Right lung (tissue), 5 donors: ENCODE data around the gene HSP90AB1. TPM values are rescaled to one million over a fixed set of nuclear protein-coding genes. Genes with fewer than 3 reads are reported as not detected.

Experiments
- DNase-seq, 2 donors: peaks; one replicate each; pipeline ENCODE4 v3.0.0-alpha.2; 2013
- polyA plus RNA-seq, 5 donors: library from polyadenylated mRNA; unstranded; fragments of 120-200 nt; gene quantifications; one replicate each; pipeline versions ENCODE4 v1.2.1 to v1.2.3, GENCODE V29; 2013; ENCODE audit warnings: inconsistent platforms in 1 of 5, low replicate concordance in 1 of 5; ENCODE audit not compliant: insufficient read length in 5 of 5, insufficient read depth in 1 of 5

HSP90AB1 gene
- polyA plus RNA-seq, 5 donors: 1,058 to 1,493 (median 1,212) TPM

DNA sequence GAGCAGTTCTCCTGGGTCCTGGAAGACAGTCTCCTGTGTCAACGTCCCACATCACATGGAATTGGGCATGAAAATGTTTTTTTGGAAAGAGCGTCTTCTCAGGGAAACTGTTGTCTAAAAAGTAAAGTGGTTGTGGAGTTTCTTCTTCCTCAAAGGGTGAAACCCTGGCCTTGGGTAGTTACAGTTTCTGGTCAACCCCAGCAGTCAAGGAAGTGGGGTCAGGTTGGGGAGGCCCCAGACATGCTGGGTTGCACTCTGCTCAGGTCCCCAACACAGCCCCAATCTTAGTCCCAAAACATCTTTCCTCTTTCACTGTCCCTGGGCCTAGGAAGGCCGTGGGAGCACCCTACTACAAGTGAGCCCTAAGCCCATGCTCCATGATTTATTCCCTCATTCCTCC lies 19.4 kb downstream of the HSP90AB1 start:
- DNase-seq: no peak

DNA sequence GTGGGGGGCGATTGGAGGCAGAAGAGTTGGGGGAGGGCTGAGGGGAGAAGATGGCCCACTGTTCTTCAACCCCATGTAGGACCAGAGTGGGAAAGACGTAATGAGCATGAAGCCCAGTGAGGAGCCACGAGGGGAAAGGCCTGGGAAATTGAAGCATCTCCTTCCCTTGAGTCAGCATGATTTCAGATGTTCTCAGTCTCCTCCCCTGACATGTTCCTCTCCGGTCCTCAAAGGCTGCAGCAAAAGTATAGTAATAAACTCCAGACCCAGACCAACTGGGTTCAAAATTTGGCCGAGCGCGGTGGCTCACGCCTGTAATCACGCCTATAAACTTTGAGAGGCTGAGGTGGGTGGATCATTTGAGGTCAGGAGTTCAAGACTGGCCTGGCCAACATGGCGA lies 20.4 kb downstream of the HSP90AB1 start:
- DNase-seq: no peak

DNA sequence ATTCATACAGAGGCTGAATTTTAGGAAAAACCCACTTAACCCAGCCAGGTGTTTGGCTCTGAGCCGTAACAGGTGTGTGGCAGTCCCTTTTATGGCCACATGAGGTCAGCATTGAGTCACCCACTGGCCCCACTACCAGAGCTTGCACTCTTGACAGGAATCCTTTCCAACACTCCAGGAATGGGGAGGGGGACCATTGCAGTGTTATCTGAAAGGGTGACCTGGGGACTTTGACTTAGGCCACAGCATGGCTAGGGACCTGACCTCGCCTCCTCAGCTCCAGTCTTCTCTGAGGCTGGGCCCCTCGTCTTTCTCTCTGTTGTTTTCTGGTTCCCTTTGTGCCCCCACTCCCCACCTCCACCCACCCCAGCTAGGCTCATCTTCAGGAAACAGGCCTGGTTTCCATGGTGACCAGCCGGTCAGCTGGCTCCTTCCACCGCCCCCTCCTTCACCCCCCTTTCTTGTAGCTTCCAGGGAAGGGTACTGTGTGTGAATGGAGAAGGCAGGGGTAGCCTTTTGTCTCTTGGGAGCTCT lies 21.3 kb downstream of the HSP90AB1 start:
- DNase-seq: no peak

DNA sequence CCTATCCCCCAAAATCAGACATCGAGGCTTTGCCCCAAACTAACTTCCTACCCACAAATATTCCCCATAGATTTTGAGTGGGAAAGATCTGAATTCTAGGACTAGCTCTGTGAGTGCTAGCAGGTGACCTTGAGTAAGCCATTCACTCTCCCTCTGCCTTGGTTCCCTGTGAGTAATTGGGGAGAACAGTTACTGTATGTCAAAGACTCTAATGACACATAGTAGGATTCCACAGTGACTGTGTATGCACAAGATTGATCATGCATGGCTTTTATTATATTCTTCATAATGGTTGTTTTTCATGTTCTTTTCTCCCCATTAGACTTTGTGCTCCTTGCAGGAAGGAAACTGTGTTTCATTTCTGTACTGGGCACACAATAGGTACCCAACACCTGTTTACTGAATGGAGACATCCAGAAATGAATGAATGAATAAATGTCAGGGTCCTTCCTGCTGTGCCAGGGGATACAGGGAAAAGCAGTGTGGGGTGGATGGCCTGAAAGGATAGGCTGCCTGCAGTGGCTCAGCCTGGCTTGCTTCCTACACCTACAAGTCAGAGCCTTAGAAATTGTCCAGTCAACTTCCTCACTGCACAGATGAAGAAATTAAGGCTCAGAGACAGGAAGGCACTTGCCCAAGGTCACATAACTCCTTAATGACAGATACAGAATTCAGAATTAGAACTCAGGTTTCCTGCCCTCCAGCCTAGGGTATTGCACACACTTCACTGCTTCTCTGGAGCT lies 22.4 kb downstream of the HSP90AB1 start:
- DNase-seq: no peak

DNA sequence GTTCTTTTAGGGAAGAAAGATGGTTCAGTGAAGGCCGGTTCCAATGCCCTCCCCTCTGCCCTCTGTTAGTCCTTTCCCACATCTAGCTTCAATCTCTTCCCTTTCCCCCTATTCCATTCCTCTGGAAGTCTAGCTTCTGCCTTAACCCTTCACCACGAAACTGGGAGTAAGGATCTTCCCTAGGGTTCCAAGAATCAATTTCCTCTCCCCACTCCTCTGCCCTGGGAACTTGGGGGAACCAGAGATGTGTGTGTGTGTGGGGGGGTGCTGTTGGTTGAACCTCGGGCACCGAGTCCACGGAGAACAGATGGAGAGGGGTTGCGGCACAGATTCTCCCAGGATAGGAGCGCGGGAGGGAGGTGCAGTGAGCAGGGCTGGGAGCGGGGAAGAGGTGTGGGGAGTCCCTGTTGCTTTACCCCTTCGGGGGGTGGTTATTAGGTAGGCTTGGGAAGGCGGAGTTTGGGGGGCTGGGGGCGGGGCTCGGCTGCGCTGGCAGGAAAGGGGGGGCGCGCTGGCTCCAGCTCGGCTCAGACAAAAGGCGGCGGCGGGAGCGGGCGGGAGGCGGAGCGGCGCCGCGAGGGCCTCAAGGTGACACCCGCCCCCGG lies 23.1 kb downstream of the HSP90AB1 start, which contains the start of gene TMEM151B:
TMEM151B (plus strand) TSS at position 530 of the 605 bp plus-strand sequence. CDS start 293 bp downstream, outside the sequence.
- no peak for DNase-seq

DNA sequence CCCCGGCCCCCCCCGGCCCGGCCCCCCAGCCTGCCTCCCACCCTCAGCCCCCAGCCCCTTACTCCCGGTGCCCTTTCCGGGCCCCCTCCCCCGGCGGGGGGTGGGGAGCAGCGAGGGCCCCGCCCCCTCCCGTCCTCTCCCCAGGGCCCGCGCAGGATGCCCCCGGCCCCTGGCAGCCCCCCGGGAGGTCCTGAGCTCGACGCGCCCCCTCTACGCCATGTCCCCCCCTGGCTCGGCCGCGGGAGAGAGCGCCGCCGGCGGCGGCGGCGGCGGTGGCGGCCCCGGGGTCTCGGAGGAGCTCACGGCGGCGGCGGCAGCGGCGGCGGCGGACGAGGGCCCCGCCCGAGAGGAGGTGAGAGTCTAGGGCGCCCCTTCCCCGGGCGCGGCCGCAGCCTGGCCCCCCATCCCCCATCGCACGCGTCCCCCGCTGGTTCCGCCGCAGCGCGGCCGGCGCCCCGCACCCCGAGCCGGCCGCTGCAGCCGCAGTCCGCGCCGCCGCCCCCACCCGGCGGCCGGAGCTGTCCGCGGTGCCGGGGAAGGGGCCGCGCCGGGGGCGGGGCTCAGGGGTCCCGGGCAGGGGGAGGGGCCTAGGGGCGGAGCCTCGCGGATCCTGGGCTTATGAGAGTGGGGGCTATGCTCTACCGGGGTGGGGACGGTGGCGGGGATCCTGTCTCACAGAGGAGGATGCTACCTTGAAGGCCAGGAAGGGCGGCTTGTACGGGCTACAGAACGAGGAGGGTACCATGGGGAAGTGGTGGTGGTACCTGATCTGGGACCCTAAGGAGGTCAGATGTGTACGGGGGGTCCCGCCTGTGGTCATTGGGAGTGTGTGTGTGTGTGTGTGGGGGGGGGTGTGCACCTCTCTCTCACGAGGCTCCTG lies 23.9 kb downstream of the HSP90AB1 start:
- DNase-seq: no peak

DNA sequence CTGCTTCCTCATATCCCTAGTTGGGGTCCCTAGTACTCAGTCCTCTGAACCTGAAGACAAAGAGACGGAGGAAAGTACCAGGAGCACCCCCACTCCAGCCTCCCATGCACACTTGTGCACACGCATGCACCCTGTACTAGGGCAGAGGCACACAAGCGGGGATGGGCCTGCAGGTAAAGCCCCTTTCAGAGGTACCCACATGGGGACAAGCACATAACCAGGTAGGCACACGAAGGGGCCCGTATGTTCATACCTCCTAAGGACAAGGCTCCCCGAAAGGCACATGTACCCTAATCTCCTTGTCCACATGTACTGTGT lies 24.5 kb downstream of the HSP90AB1 start:
- DNase-seq: no peak

DNA sequence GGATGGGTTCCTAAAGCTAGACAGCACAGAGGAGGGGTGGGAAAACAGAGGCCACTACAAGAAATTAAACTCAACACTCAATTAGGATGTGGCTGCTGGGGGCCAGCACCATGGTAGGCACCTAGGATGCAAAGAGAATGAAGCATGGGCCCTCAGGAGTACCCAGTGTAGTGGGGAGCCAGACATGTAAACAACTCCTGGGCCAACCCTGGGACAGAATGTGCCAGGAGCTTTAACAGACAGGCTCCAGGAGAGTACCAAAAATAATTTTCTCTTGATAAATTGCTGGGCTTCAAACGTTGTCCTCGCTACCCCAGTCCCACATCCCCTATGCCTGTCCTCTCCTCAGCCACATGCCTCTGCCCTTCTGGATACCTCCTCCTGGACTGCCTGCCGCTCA lies 25.0 kb downstream of the HSP90AB1 start:
- no peak for DNase-seq

DNA sequence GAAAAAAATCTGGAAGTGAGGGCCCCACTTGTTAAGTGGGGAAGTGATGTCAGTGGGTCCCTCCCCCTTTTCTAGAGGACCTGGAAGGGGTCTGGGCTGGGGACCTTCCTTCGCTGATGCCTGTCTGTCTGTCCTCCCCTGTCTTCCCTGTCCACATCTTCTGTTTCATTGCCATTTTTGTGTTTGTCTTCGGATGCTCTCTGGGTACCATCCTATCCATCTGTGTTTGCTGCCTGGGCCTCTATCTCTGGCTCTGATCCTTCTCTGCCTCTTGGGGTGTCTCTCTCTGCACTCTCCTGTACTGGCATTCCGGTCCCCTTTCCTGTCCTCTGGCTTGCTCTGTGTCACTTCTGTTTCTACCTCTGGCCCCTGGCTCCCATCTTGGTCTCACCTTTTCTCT lies 25.6 kb downstream of the HSP90AB1 start:
- DNase-seq: no peak

DNA sequence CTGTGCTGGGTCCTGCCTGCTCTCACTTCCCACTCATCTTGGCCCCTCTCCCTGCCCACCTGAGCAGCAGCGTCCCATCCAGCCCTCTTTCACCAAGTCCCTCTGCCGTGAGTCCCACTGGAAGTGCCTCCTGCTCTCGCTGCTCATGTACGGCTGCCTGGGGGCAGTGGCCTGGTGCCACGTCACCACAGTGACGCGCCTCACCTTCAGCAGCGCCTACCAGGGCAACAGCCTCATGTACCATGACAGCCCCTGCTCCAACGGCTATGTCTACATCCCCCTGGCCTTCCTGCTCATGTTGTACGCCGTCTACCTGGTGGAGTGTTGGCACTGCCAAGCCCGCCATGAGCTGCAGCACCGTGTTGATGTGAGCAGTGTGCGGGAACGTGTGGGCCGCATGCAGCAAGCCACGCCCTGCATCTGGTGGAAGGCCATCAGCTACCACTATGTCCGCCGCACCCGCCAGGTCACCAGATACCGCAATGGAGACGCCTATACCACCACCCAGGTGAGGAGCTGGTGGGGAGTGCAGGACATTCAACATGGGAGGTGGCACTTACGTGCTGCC lies 26.2 kb downstream of the HSP90AB1 start:
- no peak for DNase-seq

DNA sequence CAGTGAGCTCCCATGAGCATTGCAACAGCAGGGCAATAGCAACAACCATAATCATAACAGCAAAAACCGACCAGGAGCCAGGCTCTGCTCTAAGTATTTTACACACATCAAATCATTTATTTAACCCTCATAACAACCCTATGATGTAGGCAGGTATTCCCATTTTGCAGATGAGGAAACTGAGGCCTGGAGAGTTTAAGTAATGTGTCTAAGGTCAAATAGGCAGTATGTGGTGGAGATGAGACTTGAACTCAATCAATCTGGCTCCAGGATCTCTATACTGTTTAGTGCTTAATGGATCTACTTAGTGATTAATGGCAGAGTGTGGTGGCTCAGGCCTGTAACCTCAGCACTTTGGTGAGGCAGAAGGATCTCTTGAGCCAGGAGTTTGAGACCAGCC lies 26.7 kb downstream of the HSP90AB1 start:
- DNase-seq: no peak

DNA sequence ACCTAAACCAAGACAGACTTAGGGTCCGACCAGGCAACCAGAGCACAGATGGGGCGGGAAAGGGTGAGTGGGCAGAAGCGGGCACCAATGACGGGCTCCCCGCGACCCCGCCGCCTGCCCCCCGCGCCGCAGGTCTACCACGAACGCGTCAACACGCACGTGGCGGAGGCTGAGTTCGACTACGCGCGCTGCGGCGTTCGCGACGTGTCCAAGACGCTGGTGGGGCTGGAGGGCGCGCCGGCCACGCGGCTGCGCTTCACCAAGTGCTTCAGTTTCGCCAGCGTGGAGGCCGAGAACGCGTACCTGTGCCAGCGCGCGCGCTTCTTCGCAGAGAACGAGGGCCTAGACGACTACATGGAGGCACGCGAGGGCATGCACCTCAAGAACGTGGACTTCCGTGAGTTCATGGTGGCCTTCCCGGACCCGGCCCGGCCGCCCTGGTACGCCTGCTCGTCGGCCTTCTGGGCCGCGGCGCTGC lies 28.4 kb downstream of the HSP90AB1 start:
- no peak for DNase-seq

DNA sequence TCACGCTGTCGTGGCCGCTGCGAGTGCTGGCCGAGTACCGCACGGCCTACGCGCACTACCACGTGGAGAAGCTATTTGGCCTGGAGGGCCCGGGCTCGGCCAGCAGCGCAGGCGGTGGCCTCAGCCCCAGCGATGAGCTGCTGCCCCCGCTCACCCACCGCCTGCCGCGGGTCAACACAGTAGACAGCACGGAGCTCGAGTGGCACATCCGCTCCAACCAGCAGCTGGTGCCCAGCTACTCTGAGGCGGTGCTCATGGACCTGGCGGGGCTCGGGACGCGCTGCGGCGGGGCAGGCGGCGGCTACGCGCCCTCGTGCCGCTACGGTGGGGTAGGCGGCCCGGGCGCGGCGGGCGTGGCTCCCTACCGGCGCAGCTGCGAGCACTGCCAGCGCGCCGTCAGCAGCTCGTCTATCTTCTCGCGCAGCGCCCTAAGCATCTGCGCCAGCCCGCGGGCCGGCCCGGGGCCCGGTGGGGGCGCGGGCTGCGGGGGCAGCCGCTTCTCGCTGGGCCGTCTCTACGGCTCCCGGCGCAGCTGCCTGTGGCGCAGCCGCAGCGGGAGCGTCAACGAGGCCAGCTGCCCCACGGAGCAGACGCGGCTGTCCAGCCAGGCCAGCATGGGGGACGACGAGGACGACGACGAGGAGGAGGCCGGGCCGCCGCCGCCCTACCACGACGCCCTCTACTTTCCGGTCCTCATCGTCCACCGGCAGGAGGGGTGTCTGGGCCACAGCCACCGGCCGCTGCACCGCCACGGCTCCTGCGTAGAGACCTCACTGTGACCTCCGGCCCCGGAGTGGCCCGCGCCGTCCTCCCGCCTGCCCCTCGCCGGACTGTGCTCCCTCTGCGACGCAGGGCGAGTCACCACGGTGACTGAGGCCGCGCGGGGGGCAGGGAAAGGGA lies 29.1 kb downstream of the HSP90AB1 start:
- DNase-seq: peak in 1 of 2 donors; percentile 21

DNA sequence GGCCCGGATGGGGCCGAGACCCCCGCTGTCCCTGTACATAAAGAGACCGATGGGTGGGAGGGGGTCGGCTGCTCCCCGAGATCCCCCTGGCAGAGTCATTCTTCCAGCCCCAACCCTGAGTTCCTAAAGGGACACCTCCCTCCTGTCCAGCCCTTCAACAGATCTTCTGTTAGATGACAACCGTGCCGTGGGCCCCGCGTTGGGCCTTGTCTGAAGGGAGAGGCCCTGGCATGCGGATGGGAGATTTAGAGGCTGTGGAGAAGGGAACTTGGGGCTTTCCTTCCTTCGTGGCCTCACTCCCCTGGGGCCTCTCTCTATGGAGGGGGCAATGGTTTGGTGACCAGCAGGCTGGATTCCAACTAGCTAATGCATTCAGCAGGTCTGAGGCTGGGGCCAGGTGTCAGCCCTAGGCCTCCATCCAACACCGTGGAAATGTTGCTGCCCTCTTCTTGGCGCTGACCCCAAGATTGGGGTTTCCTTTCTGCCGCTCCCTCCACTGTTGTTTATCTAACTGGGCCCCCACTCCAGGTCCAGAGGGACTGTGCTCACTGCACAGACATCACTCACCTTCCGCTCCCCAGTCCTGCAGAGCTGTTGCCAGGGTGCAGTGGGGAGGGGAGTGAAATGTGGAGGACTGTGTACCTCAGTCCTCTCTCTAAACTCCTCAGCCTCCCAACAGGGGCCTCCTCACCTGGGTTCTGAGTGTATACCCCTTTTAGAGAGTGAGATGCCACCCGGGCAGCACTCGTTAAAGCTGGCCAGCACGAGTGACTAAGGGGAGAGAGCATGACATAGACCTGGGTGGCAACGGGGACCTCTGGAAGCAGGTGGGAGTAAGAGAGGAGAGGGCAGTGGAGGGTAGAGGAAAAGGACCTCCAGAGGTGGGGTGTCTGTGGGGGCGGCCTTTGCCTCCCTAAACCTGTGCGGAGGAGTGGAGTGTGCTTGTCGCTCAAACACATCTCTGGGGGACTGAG lies 30.1 kb downstream of the HSP90AB1 start:
- no peak for DNase-seq

DNA sequence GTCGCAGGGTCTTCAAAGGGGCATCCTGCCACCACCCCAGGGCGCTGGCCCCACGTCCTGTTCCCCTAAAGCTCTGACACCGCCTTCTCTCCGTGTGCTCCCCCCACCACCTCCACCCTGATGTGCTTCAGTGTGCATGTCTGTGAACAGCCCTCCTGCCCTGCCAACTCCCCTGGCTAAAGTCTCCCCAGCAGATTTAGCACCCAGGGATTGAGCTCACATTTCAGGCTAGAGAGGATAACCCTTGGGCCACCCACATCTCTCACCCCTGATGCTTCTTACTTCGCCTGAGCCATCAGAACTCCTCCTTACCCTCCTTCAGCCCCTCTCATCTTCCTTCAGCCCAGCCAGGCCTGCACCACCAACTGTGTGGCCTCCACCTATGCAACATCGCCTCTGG lies 30.9 kb downstream of the HSP90AB1 start:
- DNase-seq: no peak

DNA sequence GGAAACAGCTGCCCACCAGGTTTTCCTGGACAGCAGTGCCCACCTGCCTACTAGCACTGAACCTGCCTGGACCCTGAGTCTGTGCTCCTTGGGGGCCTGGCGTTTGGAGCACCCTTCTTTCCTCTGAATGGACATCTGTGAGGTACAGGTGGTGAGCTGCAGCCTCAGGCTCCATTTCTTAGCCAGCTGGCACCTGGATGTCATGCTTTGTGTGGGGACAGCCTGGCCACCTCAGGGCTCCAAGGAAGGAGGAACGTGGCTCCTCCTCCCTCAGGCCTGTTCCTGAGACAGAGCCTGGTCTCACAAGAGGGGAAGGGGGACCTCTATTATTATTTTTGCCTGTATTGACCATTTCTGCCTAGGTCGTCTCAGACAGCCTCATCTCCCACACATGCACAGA lies 31.4 kb downstream of the HSP90AB1 start:
- no peak for DNase-seq

DNA sequence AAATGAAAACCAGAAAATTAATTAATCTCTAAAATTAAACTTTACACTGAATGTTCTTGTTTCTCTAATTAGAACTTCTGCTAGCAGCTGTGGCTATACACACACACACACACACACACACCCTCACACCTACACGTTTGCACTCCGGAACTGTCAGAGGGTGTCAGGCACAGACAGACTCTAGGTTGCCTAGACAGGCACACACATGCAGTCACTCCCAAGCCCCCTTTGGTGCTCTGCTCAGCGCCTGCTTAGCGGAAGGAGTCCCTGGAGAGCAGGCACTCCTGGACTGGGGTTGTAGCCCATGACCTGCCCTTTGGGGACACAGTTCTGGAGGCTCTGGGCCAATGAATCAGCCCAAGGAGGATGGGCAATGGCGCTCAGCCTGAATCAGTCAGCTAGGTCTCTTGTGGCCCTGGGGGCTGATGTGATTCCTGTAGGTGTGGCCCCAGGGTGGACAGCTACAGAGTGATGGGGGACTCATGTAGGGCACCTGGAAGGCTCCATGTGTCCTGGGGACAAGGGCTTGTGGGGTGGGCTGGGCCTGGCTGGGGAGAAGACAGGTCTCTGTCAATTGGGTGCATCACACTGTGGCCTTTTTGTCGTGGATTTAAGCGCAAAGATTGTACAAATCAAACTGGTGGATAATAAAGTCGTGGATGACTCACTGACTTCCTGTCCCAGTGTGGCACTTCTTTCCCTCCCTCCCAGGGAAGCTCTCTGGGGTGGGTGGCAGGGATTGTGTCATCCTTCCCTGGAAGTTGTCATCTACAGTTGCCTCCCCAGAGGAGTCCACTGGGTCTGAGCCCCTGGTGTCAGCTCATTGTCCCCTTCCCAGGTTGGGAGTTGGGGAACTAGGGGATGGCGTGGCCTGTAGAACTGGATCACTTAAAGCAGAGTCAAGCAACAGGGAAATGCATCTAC lies 32.1 kb downstream of the HSP90AB1 start:
- DNase-seq: no peak

DNA sequence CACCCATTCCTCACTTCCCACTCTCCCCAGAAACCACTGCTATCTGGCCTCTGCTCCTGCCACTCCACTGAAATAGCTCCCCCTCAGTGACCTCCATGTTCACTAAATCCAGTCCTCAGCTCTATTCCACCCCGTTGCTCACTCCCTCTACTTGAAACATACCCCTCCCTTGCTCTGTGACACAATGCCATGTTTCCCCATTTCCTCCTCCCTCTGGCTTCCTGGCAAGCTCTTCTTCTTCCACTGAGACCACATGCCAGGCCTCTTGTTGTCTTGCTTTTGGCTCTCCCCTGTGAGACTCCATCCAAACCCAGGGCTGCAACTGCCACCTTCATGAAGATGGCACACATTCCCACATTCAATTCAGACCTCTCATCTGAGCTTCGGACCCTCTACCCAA lies 37.2 kb downstream of the HSP90AB1 start:
- DNase-seq: no peak

DNA sequence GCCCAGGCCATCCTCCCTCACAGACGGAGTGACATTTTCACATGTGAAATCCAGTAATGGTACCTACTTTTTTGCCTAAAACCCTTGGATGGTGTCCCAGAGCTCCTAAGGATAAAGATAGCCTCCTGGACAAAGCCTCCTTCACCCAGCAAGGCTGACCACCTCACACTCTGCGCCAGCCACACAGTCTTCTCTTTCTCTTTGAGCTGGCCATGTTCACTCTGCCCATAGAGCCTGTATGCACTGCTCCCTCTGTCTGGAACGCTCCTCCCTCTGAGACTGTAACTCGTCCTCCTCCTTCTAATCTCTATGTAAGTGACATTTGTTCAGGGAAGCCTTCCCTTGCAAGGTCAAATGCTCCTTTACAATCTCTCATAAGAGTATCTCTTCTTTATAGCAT lies 38.0 kb downstream of the HSP90AB1 start:
- DNase-seq: no peak
